T47D (cell line): ENCODE data around the gene CRB2.

Experiments used
- DNase-seq, 2 experiments: peaks; one replicate each; pipeline versions ENCODE4 v3.0.0 to v3.0.0-alpha.2; 2011 to 2012; ENCODE audit warnings: low read depth in 1 of 2, low spot score in 1 of 2
- JUND ChIP-seq: IDR thresholded peaks from 2 replicates; pipeline ENCODE4 v1.6.1; 2012; ENCODE audit warnings: low read depth
- in situ Hi-C: cut with HindIII; loops from 2 replicates; pipeline ENCODE4 v1.10.0; 2016; ENCODE audit warnings: low sequenced_read_pairs, low pct_unique_long_range_greater_than_20kb

The CRB2 gene

DNA sequence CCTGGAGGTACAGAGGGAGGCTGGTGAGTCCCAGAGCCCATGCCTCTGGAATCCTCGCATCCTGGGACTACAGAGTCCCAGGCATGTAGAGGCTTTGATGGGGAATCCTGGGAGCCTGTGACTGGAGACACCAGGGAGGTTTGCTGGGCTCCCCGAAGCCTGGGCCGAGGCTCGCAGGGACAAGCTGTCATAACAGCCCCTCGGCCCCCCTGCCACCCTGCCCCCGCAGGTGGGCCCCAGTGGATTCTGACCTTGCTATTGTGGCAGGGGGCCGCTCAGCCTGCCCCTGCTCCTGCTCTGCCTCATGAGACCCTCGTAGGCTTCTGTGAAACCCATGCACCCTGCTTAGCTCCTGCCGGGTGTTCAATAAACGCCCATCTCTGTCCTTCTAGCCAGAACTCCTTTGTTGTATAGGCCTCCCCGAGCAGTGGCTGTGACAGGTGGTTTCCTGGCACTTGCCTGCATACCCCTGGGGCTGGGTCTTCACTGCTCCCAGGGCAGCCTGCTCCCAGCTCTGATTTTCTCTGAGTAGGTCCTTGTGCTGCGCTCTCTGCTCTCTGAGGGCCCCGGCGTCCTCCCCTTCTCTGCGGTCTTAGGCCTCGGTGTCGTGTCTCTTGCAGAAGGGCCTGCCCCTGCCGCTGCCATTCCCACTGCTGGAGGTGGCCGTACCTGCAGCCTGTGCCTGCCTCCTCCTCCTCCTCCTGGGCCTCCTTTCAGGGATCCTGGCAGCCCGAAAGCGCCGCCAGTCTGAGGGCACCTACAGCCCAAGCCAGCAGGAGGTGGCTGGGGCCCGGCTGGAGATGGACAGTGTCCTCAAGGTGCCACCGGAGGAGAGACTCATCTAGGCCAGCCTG lies 20.4 kb downstream of the CRB2 start:
- no peak for TF ChIP-seq JUND
- in situ Hi-C loops, result no loop called here
- no peak for DNase-seq

DNA sequence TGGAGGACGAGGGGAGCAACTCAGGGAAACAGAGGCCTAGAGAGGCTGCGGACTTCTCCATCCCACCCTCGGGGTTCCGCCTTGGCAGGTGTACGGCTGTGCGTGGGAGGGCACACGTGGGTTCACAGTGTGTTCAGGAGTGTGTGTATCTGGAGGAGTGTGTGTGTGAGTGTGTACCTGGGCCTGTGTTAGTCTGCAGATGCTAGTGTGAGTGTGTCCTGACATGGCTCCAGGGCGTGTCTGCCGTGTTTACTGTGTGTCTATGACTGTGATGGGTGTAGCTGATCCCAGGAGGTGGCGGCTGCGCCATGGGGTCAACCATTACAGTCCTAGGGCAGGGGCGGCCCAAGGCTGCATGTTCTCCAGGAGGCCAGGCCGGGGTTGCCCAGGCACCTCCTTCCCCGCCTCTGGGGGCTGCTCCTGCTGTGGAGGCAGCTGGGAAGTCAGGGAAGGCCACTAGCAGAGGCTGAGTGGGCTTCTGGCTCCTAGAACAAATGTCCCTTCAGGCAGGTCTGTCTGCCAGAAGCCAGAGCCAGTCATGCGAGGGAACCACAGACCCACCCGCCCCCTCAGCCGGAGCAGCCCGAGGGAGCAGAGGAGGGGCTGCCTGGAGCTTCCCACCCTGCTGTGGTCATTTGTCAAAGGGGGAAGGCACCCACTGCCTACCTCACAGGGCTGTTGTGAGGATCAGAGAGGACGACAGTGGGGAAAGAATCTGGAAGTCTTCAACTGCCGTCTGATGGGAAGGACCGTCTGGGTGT lies 21.4 kb downstream of the CRB2 start:
- in situ Hi-C loops, result no loop called here
- no peak for TF ChIP-seq JUND
- DNase-seq, result no peak

DNA sequence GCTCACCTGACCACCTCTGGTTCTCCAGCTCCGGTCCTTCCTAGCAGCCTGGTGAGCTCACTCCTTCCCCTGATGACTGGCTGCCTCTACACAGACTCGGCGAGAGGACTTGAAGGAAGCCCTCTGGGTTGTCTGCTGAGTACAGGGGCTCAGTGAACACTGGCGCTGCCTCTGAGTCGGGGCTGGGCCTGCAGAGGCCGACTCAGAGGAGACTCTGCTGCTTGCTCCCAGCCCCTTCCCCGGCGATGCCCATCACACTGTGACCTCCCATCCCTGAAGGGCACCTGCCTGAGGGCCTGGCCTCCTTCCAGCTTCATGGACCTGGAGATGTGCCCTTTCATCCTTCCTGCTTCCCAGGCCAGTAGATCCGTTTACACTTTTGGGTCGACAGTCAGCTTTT lies 22.0 kb downstream of the CRB2 start:
- no peak for TF ChIP-seq JUND
- in situ Hi-C loops, result no loop called here
- DNase-seq, result no peak

DNA sequence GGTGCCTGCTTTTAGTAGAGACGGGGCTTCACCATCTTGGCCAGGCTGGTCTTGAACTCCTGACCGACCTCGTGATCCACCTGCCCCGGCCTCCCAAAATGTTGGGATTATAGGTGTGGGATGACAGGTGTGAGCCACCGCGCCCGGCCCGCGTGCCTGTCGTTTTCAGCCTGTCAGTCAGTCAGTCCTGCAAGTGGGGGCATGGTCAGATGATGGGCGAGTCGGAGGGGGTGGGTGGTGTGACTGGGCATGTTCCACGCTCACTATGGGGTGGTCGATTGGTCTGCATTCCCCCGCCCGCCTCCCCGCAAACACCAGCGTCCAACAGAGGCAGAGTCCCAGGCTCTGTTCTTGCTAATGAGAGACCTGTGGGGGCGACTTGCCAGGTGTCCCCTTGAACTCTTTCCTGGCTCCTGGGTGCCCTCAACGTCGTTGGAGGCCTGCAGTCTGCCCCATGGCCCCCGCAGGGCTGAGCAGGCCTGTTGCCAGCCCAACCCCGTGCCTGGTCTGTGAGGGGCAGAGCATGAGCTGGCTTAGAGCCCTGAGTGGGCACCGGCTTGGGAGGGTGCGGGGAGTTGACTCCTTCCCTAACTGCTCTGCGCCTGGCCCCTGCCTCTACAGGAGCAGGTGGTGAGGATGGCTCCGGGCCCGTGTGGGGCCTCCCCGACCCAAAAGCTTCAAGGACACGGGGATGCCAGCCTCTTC lies 23.1 kb downstream of the CRB2 start:
- in situ Hi-C loops, result no loop called here
- no peak for DNase-seq
- TF ChIP-seq JUND, result no peak

DNA sequence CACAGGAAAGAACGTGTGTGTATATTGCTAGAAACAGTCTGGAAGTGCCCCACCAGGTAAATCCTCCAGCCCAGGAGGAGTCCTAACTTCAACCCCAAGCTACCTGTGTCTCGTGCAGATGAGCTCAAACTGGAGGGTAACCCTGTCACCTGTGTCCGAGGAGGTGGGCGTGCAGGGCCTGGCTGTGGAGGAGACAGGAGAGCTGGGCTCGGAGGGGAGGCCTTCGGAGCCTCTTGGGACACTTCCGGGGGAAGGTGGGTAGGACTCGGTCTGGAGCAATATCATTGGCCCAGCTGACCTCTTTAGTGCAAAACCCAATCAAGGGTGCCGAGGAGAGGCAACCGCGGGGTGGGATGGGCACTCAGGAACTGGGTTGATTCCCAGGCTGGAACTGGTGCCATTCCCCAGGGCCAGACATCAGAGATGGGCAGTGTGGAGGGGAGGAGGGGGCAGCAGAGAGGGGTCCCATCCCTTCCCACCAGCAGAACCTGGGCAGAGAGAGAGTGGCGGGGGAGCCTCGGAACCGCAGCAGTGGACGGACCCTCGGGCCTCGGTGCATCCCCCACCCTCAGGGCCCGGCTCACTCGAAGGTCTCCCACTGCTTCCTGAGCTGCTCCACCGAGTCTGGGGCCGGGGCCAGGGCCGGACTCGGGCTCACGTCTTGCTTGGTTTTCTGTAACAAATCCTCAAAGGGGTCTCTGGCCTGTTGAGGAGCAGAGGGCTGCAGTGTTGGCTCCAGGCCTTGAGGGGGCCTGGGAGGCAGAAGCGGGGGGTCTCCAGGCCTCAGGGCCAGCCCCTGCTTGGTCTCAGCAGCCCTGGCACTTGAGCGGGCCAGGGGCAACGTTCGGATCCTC lies 25.1 kb downstream of the CRB2 start:
- no peak for TF ChIP-seq JUND
- in situ Hi-C loops, result no loop called here
- no peak for DNase-seq

DNA sequence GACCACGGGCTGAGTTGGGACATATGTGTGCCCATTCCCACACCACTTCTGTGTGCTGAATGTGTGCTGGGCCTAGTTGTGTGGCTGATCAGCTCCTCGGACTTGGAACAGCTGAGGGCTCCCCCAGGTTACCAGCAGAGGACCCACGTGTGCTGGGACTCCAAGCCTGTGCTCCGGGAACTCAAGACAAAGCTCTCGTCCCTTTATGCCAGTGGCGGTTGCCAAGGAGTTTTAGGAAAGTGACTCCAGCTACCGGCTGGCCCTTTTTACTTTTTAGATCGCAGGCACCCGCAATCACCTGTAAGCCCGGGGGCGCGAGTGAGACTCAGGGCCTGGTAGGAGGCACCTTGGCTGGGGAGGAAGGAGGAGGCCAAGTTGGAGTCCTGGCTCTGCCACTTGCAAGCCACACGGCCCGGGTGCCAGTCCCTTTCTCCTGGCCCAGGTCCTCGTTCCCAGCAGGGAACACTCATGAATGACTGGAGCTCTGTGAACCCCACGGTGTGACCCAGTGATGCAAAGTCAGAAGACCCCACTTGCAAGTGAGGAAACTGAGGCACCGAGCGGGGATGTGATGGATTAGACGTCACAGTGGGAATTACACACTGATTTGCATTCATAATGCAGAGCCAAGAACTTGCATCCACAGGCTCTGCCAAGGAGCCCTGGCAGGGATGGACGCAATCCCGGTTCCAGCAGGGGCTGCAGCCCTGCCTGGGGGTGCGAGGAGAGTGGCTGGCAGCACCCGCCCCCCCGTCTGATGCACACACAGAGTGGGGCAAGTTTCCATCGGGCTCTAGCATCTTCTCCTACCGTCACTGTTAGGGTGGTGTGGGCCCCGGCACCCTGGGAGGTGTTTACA lies 26.9 kb downstream of the CRB2 start:
- no peak for TF ChIP-seq JUND
- in situ Hi-C loops, result no loop called here
- no peak for DNase-seq

DNA sequence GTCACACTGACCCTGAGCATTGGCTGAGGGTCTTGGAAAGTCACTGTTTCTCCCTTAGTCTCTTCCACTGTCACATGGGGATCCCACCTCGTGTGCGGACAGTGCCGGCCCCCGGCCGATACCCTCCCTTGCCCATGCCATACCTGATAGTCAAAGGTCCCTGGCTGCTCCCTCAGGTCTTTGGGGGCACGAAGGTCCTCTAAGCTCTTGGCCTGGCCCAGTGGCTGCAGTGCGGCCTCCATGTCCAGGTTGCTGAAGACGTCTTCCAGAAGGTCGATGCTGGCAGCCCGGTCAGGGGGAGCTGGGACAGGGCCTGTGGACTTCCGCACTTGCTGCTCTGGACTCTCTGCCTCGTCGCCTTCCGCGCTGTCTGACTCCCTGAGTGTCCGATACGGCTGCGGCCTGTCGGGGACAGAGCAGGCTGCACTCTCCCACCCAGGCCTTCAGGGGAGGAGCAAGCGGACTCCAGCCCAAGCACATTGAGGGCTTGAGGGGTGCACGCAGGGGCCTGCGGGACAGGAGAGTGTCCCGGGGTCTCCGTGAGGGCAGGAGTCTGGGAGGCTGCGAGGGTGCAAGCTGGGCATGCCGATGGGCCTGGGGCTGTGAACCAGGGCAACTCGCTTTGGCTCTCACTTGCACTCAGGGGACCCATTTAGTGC lies 27.6 kb downstream of the CRB2 start:
- in situ Hi-C loops, result no loop called here
- no peak for TF ChIP-seq JUND
- DNase-seq, result no peak

DNA sequence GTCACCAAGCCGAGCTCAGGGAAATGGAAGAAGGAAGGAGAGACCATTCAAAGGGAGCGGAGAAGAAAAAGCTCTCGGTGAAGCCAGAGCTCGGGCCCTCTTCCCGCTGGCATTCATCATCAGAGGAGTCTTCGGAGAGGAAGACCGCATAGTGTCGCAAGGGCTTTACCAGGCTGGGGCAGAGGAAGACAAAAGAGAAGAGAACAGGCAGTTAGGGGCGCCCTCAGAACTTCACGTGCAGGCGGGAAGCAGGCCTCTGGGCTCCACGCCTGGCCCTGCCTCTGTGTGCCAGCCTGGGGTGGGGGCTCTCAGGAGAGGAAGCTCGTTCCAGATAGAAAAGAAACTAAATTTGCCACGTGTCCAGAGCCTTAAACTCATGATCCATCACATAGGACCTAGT lies 31.7 kb downstream of the CRB2 start:
- TF ChIP-seq JUND, result no peak
- no peak for DNase-seq
- in situ Hi-C loops, result no loop called here

DNA sequence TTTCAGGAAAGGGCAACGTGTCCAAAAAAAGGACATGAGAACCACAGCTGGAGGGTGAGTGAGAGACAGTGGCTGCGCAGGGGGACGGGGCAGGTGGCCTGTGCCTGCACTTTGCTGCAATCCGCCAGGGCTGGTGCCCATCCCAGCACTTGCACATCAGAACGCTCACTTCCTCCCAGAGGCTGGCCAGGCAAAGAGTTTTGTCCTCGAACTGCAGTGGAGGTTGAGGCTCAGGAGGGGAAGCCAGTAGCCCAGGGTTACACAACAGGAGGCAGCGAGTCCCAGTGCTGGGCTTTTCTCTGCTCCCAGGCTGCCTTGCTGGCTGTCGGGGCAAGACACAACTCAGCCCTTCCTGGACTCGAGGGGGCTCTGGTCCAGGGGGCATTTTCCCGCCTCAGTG lies 33.1 kb downstream of the CRB2 start:
- TF ChIP-seq JUND, result no peak
- no peak for DNase-seq
- in situ Hi-C loops, result no loop called here

DNA sequence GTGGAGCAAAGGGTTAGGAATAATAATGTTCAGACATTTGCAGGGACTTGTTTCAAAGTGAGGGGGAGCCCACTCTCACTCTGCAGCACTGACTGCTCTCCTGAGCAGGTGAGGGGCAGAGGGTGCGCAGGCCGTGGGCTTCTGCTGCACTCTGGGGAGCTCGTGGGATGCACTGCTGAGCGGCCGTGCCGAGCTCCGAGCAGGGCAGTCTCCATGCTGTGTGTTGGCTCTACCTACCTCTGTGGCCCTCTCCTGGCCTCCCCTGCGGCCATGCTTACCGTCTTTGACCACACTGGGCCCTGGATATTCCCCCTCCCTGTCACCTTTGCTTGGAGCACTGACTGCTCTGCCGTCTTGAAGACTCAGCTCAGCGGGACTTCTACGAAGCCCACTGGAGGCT lies 33.7 kb downstream of the CRB2 start:
- DNase-seq, result no peak
- in situ Hi-C loops, result no loop called here
- TF ChIP-seq JUND, result no peak
